Measurements from ENCODE around the gene DSC1. TPM values are rescaled to one million over a fixed set of nuclear protein-coding genes. Genes with fewer than 3 reads are reported as not detected.

The DSC1 gene
- total and polyA plus RNA-seq, 4 experiments from 2014 or later, result 0.62 to 3.9 (median 2.7) TPM

DNA sequence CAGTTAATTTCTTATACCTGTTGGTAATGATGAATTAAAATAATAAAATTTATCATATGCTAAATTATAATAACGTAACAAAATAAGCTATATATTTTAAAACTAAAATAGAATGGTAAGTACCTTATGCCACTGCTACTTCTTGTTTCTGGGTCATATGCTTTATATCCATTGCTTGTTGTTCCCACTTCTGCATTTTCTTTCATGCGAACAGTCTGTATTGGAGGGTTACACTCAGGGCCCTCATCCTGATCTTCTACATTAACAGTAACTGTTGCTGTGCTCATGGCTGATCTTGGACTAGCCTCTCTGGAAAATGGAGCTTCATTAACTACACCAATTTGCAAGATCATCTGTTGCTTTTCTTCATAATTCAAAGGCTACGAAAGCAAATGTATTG is 82.7 kb downstream of the DSC1 start:
- Histone ChIP-seq H3K27me3 (ENCODE audit: insufficient read depth, low read length) (no peaks in the 10 kb centered on the region), H3K36me3 (ENCODE audit: insufficient read depth, low read length) (no peaks in the 10 kb centered on the region), H3K4me1 (ENCODE audit: insufficient read depth, low read length) (no peaks in the 10 kb centered on the region), H3K4me3 (ENCODE audit: low read length in 2 of 2) (no peak overlapping the region), H3K27ac (ENCODE audit: low read depth, low read length) (no peak overlapping the region), H3K9me3 (ENCODE audit: control insufficient read depth in 1 of 2, low read length in 2 of 2) (no peaks in the 10 kb centered on the region)
- Mint-ChIP-seq H3K9me3 (peaks cover 2 to 18% (median 5%) of the 10 kb centered on the region in 8 donors), H3K4me1 (no peaks in the 10 kb centered on the region), H3K36me3 (no peaks in the 10 kb centered on the region), H3K4me3 (no peak overlapping the region), H3K27me3 (no peaks in the 10 kb centered on the region), H3K27ac (no peak overlapping the region)
- ChIA-PET POLR2A (ENCODE audit: partially characterized antibody) (no interaction called here), CTCF (ENCODE audit: partially characterized antibody) (no interaction called here)
- intact Hi-C loops (cut with micrococcal nuclease), result no loop called here
- no peak for DNase-seq

Other genes starting within 250 kb of the DSC1 start
- gene DSC3, start 120.1 kb downstream of the DSC1 start, total RNA-seq, result not detected
- gene DSC3, start 120.1 kb downstream of the DSC1 start, polyA plus RNA-seq, result not detected
- gene DSC2, start 60.4 kb downstream of the DSC1 start, total RNA-seq, result not detected
- gene DSC2, start 60.4 kb downstream of the DSC1 start, polyA plus RNA-seq, result not detected
- gene DSG1, start 155.3 kb upstream of the DSC1 start, total RNA-seq, result not detected
- not detected for gene DSG1, start 155.3 kb upstream of the DSC1 start, polyA plus RNA-seq
- gene DSG4, start 213.9 kb upstream of the DSC1 start, total RNA-seq, result not detected
- gene DSG4, start 213.9 kb upstream of the DSC1 start, polyA plus RNA-seq, result not detected

All from CD4-positive, alpha-beta memory T cell (primary cell).